K562 (cell line): Measurements from ENCODE around the gene SERGEF. TPM values are rescaled to one million over a fixed set of nuclear protein-coding genes. Genes with fewer than 3 reads are reported as not detected.

ENCODE experiments used
- CREM ChIP-seq: IDR thresholded peaks from 2 replicates; pipeline ENCODE4 v1.6.1; 2014; ENCODE audit warnings: antibody characterized with exemption, low read depth
- HDGF ChIP-seq: fragments of 450-650 bp; IDR thresholded peaks from 2 replicates; pipeline ENCODE4 v1.6.1; 2016
- ID3 ChIP-seq, 2 experiments: fragments of 250-450 bp in 1 of 2; fragments of 450-650 bp in 1 of 2; sonication (Bioruptor Pico) in 1 of 2; IDR thresholded peaks; 2 replicates each; pipeline versions ENCODE4 v1.6.1 to v1.8.0; 2016 to 2021; ENCODE audit warnings: mild to moderate bottlenecking in 2 of 2, moderate library complexity in 2 of 2, missing compliant biosample characterization in 1 of 2, missing genetic modification characterization in 1 of 2
- NKRF ChIP-seq: fragments of 450-650 bp; IDR thresholded peaks from 2 replicates; pipeline ENCODE4 v1.6.1; 2016; ENCODE audit warnings: borderline replicate concordance
- REST ChIP-seq, 2 experiments: fragments of 450-650 bp; formaldehyde crosslinking in 1 of 2; IDR thresholded peaks; 2 replicates each; pipeline versions ENCODE4 v1.4.0 to v1.6.1; 2014 to 2020; ENCODE audit warnings: mild to moderate bottlenecking in 2 of 2, borderline replicate concordance in 1 of 2, low read depth in 1 of 2
- SMC3 ChIP-seq: conservative IDR thresholded peaks from 2 replicates; pipeline ENCODE4 v1.6.1; 2011; ENCODE audit warnings: low read depth, low read length, improper control_type of control experiment; ENCODE audit not compliant: insufficient read depth
- SOX6 ChIP-seq: fragments of 450-650 bp; IDR thresholded peaks from 2 replicates; pipeline ENCODE4 v1.6.1; 2014; ENCODE audit warnings: mild to moderate bottlenecking
- THAP7 ChIP-seq: fragments of 250-450 bp; sonication (Bioruptor Pico); IDR thresholded peaks from 2 replicates; pipeline ENCODE4 v1.5.0; 2021
- ZNF586 ChIP-seq: fragments of 450-650 bp; formaldehyde crosslinking; conservative IDR thresholded peaks from 2 replicates; pipeline ENCODE4 v1.4.0; 2020; ENCODE audit warnings: mild to moderate bottlenecking, moderate library complexity
- ZNF609 ChIP-seq: sonication (generic); formaldehyde crosslinking; IDR thresholded peaks from 2 replicates; pipeline ENCODE4 v1.8.1; 2023; ENCODE audit warnings: missing genetic modification reagents, mild to moderate bottlenecking, borderline replicate concordance
- polyA plus RNA-seq, 8 experiments: library from polyadenylated mRNA; depleted of rRNA in 4 of 8; stranded (reverse) in 5 of 8; unstranded in 3 of 8; fragments of >200 nt; fragmentation: Nextera tagmentation in 2 of 8; fragmentation: Illumina TruSeq in 1 of 8; extraction: Ambion mirVana in 2 of 8; extraction: Trizol in 1 of 8; gene quantifications; 2 replicates each; pipeline versions ENCODE4 v1.2.1 to v1.2.3, GENCODE V29; 2011 to 2014; ENCODE audit warnings: inconsistent platforms in 1 of 8, missing spikeins in 1 of 8
- total RNA-seq, 7 experiments: library from RNA; depleted of rRNA in 6 of 7; stranded (reverse); fragments of >200 nt in 6 of 7; fragmentation: Illumina TruSeq in 2 of 7; extraction: Trizol in 2 of 7; gene quantifications; 2 replicates each; pipeline versions ENCODE4 v1.2.1 to v1.2.3, GENCODE V29; 2011 to 2021; ENCODE audit warnings: low replicate concordance in 1 of 7

SERGEF gene
- total and polyA plus RNA-seq, 9 of the 15 experiments (the other 6 are each of a cell fraction or from before 2014, with no cell fraction given) = 10.2 to 28.0 (median 19.9) TPM

- TF ChIP-seq ID3 (CRISPR knock-in tag; IDR thresholded peaks at IDR 0.05) (no peak), ID3 (tag; IDR thresholded peaks at IDR 0.05) (no peak), SMC3 (peak; percentile 56), HDGF (no peak), ZNF609 (CRISPR knock-in tag) (no peak), NKRF (no peak), REST (IDR thresholded peaks at IDR 0.05; ENCODE audit: borderline replicate concordance) (peak; percentile 55; the same call in 1 of the 2 replicates), REST (CRISPR knock-in tag; IDR thresholded peaks at IDR 0.05; ENCODE audit: low read depth) (no peak), THAP7 (CRISPR knock-in tag) (no peak), ZNF586 (CRISPR knock-in tag) (no peak), CREM (0 out of 2 replicates have a peak, but pooled peaks have one; percentile 38), SOX6 (no peak)
These were observed 33.0 kb downstream of the SERGEF start (continued) for GRCh38 chr11:17979770-17980371.
